Cerebellar cortex (tissue), 1 donor: ENCODE results near the gene ZFYVE21.
A peak's percentile ranks its signal among the peaks of the same experiment; 100 is the strongest.

ENCODE experiments used
- DNase-seq: peaks from one replicate; pipeline ENCODE4 v3.0.0-alpha.2; 2015; ENCODE audit warnings: low spot score

Gene ZFYVE21

GRCh38 chr14:103705504-103706284, 9.9 kb upstream of the ZFYVE21 start:
- no peak for DNase-seq

GRCh38 chr14:103706551-103707328, 8.9 kb upstream of the ZFYVE21 start:
- DNase-seq = no peak

- no peak for DNase-seq
Measured at GRCh38 chr14:103707329-103708263, 8.0 kb upstream of the ZFYVE21 start.

GRCh38 chr14:103708750-103709187, 6.8 kb upstream of the ZFYVE21 start:
- peak; percentile 84 for DNase-seq

GRCh38 chr14:103709814-103710213, 5.8 kb upstream of the ZFYVE21 start:
- DNase-seq = no peak

- no peak for DNase-seq
Measured at GRCh38 chr14:103710771-103711377, 4.7 kb upstream of the ZFYVE21 start.

GRCh38 chr14:103711516-103712431, 3.8 kb upstream of the ZFYVE21 start:
- DNase-seq = peak; percentile 81

- DNase-seq = peak; percentile 48
Measured at GRCh38 chr14:103712633-103713247, 2.9 kb upstream of the ZFYVE21 start.

- DNase-seq = no peak
Measured at GRCh38 chr14:103713304-103714062, 2.1 kb upstream of the ZFYVE21 start.

- DNase-seq = no peak
Measured at GRCh38 chr14:103714063-103714724, 1.4 kb upstream of the ZFYVE21 start.

- no peak for DNase-seq
Measured at GRCh38 chr14:103716091-103716801, 636 bp downstream of the ZFYVE21 start.

- DNase-seq = no peak
Measured at GRCh38 chr14:103716899-103717411, 1.3 kb downstream of the ZFYVE21 start.

- no peak for DNase-seq
Measured at GRCh38 chr14:103718572-103718971, 3.0 kb downstream of the ZFYVE21 start.

- DNase-seq = no peak
Measured at GRCh38 chr14:103719751-103720150, 4.1 kb downstream of the ZFYVE21 start.

GRCh38 chr14:103721334-103722120, 5.9 kb downstream of the ZFYVE21 start:
- no peak for DNase-seq

GRCh38 chr14:103723748-103724081, 8.1 kb downstream of the ZFYVE21 start:
- DNase-seq = no peak

GRCh38 chr14:103724116-103724515, 8.5 kb downstream of the ZFYVE21 start:
- peak; percentile 63 for DNase-seq
